Measurements from ENCODE around the gene ZNF865. TPM values are rescaled to one million over a fixed set of nuclear protein-coding genes. Genes with fewer than 3 reads are reported as not detected.

Gene ZNF865
- total RNA-seq, 3 donors from 2014 or later: 12.7 to 18.5 (median 13.2) TPM

DNA sequence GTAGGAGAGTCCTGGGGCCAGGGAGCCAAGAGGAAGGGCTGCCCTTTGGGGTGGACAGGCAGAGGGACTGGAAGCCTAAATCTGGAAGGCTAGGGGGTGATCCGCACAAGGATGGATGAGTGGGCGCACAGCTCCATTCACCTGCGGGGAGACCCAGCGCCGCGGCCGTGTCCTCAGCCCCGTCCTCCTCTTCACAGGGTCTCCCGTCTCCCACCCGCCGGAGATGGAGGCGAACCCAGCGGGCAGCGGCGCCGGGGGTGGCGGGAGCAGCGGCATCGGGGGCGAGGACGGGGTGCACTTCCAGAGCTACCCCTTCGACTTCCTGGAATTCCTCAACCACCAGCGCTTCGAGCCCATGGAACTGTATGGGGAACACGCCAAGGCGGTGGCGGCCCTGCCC is 7.9 kb downstream of the ZNF865 start:
- no peaks in the 10 kb centered on the region for H3K4me1 ChIP-seq (ENCODE audit: low read depth)
- H3K36me3 ChIP-seq (ENCODE audit: low read depth): peaks cover 3% of the 10 kb centered on the region
- DNase-seq (peak in 1 of 3 donors; percentile 47), ATAC-seq (no peak)
- H3K4me3 ChIP-seq: no peak overlapping the region
- no peaks in the 10 kb centered on the region for H3K9me3 ChIP-seq
- TF ChIP-seq, protein P1, sequence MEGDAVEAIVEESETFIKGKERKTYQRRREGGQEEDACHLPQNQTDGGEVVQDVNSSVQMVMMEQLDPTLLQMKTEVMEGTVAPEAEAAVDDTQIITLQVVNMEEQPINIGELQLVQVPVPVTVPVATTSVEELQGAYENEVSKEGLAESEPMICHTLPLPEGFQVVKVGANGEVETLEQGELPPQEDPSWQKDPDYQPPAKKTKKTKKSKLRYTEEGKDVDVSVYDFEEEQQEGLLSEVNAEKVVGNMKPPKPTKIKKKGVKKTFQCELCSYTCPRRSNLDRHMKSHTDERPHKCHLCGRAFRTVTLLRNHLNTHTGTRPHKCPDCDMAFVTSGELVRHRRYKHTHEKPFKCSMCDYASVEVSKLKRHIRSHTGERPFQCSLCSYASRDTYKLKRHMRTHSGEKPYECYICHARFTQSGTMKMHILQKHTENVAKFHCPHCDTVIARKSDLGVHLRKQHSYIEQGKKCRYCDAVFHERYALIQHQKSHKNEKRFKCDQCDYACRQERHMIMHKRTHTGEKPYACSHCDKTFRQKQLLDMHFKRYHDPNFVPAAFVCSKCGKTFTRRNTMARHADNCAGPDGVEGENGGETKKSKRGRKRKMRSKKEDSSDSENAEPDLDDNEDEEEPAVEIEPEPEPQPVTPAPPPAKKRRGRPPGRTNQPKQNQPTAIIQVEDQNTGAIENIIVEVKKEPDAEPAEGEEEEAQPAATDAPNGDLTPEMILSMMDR (IDR thresholded peaks at IDR 0.05): no peak
- intact Hi-C loops (cut with DNase I, micrococcal nuclease): no loop called here

- Histone ChIP-seq H3K4me1 (ENCODE audit: low read depth) (no peaks in the 10 kb centered on the region), H3K9me3 (no peaks in the 10 kb centered on the region), H3K4me3 (no peak overlapping the region), H3K36me3 (ENCODE audit: low read depth) (peaks cover 3% of the 10 kb centered on the region)
- ATAC-seq (no peak), DNase-seq (peak in 1 of 3 donors; percentile 39)
- TF ChIP-seq, protein P1 (IDR thresholded peaks at IDR 0.05): no peak
- intact Hi-C loops (cut with DNase I, micrococcal nuclease): no loop called here
Observed at GRCh38 chr19:55613930-55614710, 8.7 kb downstream of the ZNF865 start.

DNA sequence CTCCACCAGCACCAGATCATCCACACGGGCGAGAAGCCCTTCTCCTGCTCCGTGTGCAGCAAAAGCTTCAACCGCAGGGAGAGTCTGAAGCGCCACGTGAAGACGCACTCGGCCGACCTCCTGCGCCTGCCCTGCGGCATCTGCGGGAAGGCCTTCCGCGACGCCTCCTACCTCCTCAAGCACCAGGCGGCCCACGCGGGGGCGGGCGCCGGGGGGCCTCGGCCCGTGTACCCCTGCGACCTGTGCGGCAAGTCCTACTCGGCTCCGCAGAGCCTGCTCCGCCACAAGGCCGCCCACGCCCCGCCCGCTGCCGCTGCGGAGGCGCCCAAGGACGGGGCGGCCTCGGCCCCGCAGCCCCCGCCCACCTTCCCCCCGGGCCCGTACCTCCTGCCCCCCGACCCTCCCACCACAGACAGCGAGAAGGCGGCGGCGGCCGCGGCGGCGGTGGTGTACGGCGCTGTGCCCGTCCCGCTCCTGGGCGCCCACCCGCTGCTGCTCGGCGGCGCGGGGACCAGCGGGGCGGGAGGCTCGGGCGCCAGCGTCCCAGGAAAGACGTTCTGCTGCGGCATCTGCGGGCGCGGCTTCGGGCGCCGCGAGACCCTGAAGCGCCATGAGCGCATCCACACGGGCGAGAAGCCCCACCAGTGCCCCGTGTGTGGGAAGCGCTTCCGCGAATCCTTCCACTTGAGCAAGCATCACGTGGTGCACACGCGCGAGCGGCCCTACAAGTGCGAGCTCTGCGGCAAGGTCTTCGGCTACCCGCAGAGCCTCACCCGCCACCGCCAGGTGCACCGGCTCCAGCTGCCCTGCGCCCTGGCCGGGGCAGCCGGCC is 9.5 kb downstream of the ZNF865 start:
- TF ChIP-seq, protein P1 (IDR thresholded peaks at IDR 0.05): no peak
- no peaks in the 10 kb centered on the region for H3K9me3 ChIP-seq
- peaks cover 3% of the 10 kb centered on the region for H3K36me3 ChIP-seq (ENCODE audit: low read depth)
- DNase-seq (no peak), ATAC-seq (no peak)
- H3K4me3 ChIP-seq: no peak overlapping the region
- intact Hi-C loops (cut with DNase I, micrococcal nuclease): no loop called here
- no peaks in the 10 kb centered on the region for H3K4me1 ChIP-seq (ENCODE audit: low read depth)

DNA sequence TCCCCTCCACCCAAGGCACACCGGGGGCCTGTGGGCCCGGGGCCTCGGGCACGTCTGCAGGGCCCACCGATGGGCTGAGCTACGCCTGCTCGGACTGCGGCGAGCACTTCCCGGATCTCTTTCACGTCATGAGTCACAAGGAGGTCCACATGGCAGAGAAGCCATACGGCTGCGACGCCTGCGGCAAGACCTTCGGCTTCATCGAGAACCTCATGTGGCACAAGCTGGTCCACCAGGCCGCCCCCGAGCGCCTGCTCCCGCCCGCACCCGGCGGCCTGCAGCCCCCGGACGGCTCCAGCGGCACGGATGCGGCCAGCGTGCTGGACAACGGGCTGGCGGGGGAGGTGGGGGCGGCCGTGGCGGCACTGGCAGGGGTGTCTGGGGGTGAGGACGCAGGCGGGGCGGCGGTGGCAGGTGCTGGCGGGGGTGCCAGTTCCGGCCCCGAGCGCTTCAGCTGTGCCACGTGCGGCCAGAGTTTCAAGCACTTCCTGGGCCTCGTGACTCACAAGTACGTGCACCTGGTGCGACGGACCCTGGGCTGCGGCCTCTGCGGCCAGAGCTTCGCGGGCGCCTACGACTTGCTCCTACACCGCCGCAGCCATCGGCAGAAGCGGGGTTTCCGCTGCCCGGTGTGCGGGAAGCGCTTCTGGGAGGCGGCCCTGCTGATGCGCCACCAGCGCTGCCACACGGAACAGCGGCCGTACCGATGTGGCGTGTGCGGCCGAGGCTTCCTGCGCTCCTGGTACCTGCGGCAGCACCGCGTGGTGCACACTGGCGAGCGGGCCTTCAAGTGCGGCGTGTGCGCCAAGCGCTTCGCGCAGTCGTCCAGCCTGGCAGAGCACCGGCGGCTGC is 10.3 kb downstream of the ZNF865 start:
- H3K4me3 ChIP-seq: no peak overlapping the region
- peaks cover 3% of the 10 kb centered on the region for H3K36me3 ChIP-seq (ENCODE audit: low read depth)
- DNase-seq: no peak
- no peaks in the 10 kb centered on the region for H3K4me1 ChIP-seq (ENCODE audit: low read depth)
- TF ChIP-seq, protein P1 (IDR thresholded peaks at IDR 0.05): no peak
- intact Hi-C loops (cut with DNase I, micrococcal nuclease): no loop called here
- no peak for ATAC-seq
- H3K9me3 ChIP-seq: no peaks in the 10 kb centered on the region

DNA sequence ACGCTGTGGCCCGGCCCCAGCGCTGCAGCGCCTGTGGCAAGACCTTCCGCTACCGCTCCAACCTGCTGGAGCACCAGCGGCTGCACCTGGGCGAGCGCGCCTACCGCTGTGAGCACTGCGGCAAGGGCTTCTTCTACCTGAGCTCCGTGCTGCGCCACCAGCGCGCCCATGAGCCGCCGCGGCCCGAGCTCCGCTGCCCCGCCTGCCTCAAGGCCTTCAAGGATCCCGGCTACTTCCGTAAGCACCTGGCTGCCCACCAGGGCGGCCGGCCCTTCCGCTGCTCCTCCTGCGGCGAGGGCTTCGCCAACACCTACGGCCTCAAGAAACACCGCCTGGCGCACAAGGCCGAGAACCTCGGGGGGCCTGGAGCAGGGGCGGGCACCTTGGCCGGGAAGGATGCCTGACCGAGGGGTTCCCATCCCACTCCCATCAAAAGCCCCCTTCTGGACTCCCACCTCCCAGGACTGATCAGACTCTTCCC is 11.0 kb downstream of the ZNF865 start:
- peaks cover 3% of the 10 kb centered on the region for H3K36me3 ChIP-seq (ENCODE audit: low read depth)
- intact Hi-C loops (cut with DNase I, micrococcal nuclease): no loop called here

More for the DNA sequence above, 11.0 kb downstream of the ZNF865 start:
- ATAC-seq (no peak), DNase-seq (no peak)
- Histone ChIP-seq H3K4me1 (ENCODE audit: low read depth) (no peaks in the 10 kb centered on the region), H3K4me3 (no peak overlapping the region), H3K9me3 (no peaks in the 10 kb centered on the region)
- TF ChIP-seq, protein P1 (IDR thresholded peaks at IDR 0.05): no peak
